Loucy (cell line): ENCODE data around the gene PRKD2.

Source experiments
- H2AFZ ChIP-seq: fragments of 200-600 bp; sonication (generic); 2 replicates; pipeline ENCODE4 v1.6.0; 2016; ENCODE audit warnings: antibody characterized with exemption, mild to moderate bottlenecking, low read length, moderate library complexity
- H3F3A ChIP-seq: fragments of 200-600 bp; 2 replicates; pipeline ENCODE4 v1.6.0; 2016; ENCODE audit warnings: antibody characterized with exemption, low read depth, mild to moderate bottlenecking
- H3K27me3 ChIP-seq: fragments of 200-600 bp; sonication (generic); 2 replicates; pipeline ENCODE4 v1.6.1; 2014; ENCODE audit warnings: low read length, mild to moderate bottlenecking; ENCODE audit not compliant: insufficient read depth, poor library complexity, severe bottlenecking
- H3K36me3 ChIP-seq: fragments of 200-600 bp; sonication (generic); 2 replicates; pipeline ENCODE4 v1.6.1; 2016; ENCODE audit warnings: low read length; ENCODE audit not compliant: insufficient read depth
- H3K4me1 ChIP-seq: fragments of 200-600 bp; sonication (generic); 2 replicates; pipeline ENCODE4 v1.5.1; 2014; ENCODE audit warnings: low read length, mild to moderate bottlenecking; ENCODE audit not compliant: insufficient read depth, poor library complexity, severe bottlenecking
- H3K4me2 ChIP-seq: fragments of 200-600 bp; sonication (generic); 2 replicates; pipeline ENCODE4 v1.6.0; 2014; ENCODE audit warnings: antibody characterized with exemption, low read length, low read depth, mild to moderate bottlenecking; ENCODE audit not compliant: poor library complexity, severe bottlenecking
- H3K4me3 ChIP-seq: fragments of 200-600 bp; sonication (generic); 2 replicates; pipeline ENCODE4 v1.5.1; 2014; ENCODE audit warnings: low read length, mild to moderate bottlenecking, mixed read lengths; ENCODE audit not compliant: poor library complexity, severe bottlenecking
- H3K79me2 ChIP-seq: fragments of 200-600 bp; sonication (generic); 2 replicates; pipeline ENCODE4 v1.6.1; 2014; ENCODE audit warnings: low read length; ENCODE audit not compliant: insufficient read depth
- H3K9ac ChIP-seq: fragments of 200-600 bp; sonication (generic); 2 replicates; pipeline ENCODE4 v1.6.0; 2014; ENCODE audit warnings: mild to moderate bottlenecking, low read depth, low read length, moderate library complexity; ENCODE audit not compliant: poor library complexity, severe bottlenecking
- H3K9me2 ChIP-seq: fragments of 200-600 bp; sonication (generic); replicated peaks from 2 replicates; pipeline ENCODE4 v1.6.1; 2016; ENCODE audit warnings: low read depth, low read length, mixed read lengths
- H3K9me3 ChIP-seq: fragments of 200-600 bp; sonication (generic); 2 replicates; pipeline ENCODE4 v1.6.1; 2014; ENCODE audit warnings: mild to moderate bottlenecking, antibody characterized with exemption, low read length, low read depth; ENCODE audit not compliant: insufficient read depth
- H4K20me1 ChIP-seq: fragments of 200-600 bp; sonication (generic); 2 replicates; pipeline ENCODE4 v1.6.0; 2014; ENCODE audit warnings: antibody characterized with exemption, low read length, mild to moderate bottlenecking; ENCODE audit not compliant: insufficient read depth, poor library complexity, severe bottlenecking
- CTCF ChIP-seq: fragments of 200-600 bp; sonication (generic); conservative IDR thresholded peaks from 2 replicates; pipeline ENCODE4 v1.5.1; 2014; ENCODE audit warnings: mild to moderate bottlenecking, antibody characterized with exemption, low read length
- EZH2phosphoT487 ChIP-seq: fragments of 200-600 bp; IDR thresholded peaks from 2 replicates; pipeline ENCODE4 v1.6.1; 2018; ENCODE audit warnings: antibody characterized with exemption, mild to moderate bottlenecking, moderate library complexity, borderline replicate concordance

Gene PRKD2

GRCh38 chr19:46746281-46747057 lies 29.6 kb upstream of the PRKD2 start, which contains the start of gene STRN4:
TSS of gene STRN4 (minus strand) at chr19:46746450. CDS start at chr19:46746430, 20 bp downstream.
- Histone ChIP-seq H4K20me1 (peaks cover 39% of the 10 kb centered on the region), H3K79me2 (peaks cover 53% of the 10 kb centered on the region), H3K36me3 (no peaks in the 10 kb centered on the region), H3K9me3 (no peaks in the 10 kb centered on the region), H3K9me2 (no peaks in the 10 kb centered on the region), H3K27me3 (peaks cover 8% of the 10 kb centered on the region), H3K4me3 (peak within 1 kb of the TSS; percentile 82), H3K4me1 (peaks cover 24% of the 10 kb centered on the region), H3K4me2 (peak within 1 kb of the TSS; percentile 94), H3F3A (0 out of 2 replicates have a peak, but pooled peaks cover 5% of the 10 kb centered on the region), H2AFZ (peak within 1 kb of the TSS; percentile 89), H3K9ac (peak within 1 kb of the TSS; percentile 86)
- TF ChIP-seq CTCF (no peak), EZH2phosphoT487 (no peak)

GRCh38 chr19:46745521-46746280 lies 28.8 kb upstream of the PRKD2 start, which contains the start of gene FKRP:
TSS of gene FKRP (plus strand) at chr19:46746057. CDS start at chr19:46755451, 9,394 bp downstream.
- H4K20me1 ChIP-seq = peaks cover 47% of the 10 kb centered on the region

More at GRCh38 chr19:46745521-46746280, 28.8 kb upstream of the PRKD2 start, which contains the start of gene FKRP:
- H3F3A ChIP-seq = 0 out of 2 replicates have a peak, but pooled peaks cover 5% of the 10 kb centered on the region
- TF ChIP-seq EZH2phosphoT487 (no peak), CTCF (no peak)
- H3K79me2 ChIP-seq = peaks cover 60% of the 10 kb centered on the region
- peaks cover 29% of the 10 kb centered on the region for H3K4me1 ChIP-seq
- H3K4me2 ChIP-seq = peak within 1 kb of the TSS; percentile 94
- peak within 1 kb of the TSS; percentile 86 for H3K9ac ChIP-seq
- H3K36me3 ChIP-seq = no peaks in the 10 kb centered on the region
- peak within 1 kb of the TSS; percentile 89 for H2AFZ ChIP-seq
- no peaks in the 10 kb centered on the region for H3K9me2 ChIP-seq
- no peaks in the 10 kb centered on the region for H3K9me3 ChIP-seq
- H3K27me3 ChIP-seq = peaks cover 8% of the 10 kb centered on the region
- peak within 1 kb of the TSS; percentile 82 for H3K4me3 ChIP-seq
